ENCODE data around the gene ACSL4.
"Not testable (repeated sequence)": the region's sequence is repeated elsewhere in the genome, so short reads cannot be mapped to it uniquely, and the experiment has no call there.

ACSL4 gene

DNA sequence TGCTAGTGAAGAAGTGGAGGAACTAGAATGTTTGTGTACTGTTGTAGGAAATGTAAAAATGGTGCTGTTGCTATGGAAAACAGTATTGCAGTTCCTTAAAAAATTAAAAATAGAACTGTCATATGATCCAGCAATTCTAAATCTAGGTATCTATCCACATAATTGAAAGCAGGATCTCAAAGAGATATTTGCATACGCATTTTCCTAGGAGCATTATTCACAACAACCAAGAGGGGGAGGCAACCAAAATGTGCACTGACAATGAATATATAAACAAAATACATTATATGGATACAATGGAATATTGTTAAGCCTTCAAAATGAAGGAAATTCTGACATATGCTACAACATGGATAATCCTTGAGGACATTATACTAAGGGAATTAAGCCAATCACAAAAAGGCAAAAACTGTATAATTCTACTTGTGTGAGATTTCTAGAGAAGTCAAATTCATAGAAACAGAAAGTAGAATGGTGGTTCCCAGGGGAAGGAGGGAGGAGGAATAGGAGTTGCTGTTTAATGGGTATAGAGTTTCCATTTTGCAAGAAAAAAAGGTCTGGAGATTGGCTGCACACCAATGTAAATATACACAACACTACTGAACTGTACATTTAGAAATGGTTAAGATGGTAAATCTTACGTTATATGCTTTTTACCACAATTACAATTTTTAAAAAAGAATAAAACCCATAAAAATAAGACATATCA is 72.5 kb downstream of the ACSL4 start:
- DNase-seq: no peak

DNA sequence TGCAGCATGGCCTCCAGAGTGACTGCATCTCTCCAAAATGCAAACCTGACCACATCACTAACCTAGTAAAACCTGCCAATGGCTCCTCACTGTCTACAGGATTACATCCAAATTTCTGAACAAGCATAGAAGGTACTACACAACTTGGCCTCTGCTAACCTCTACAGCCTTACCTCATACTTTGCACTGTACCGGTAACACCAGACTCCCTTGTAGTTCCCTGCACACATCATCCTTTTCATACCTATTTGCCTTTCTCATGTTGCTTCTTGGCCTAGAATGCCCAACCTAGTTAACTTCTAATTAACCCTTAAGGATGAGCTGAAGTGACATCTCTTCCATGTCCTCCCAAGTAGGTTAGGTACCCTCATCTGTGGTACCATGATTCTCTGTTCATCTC is 74.7 kb downstream of the ACSL4 start:
- no peak for DNase-seq

GRCh38 chrX:109657364-109657763 is 75.7 kb downstream of the ACSL4 start:
- not testable (repeated sequence) for DNase-seq

- DNase-seq: no peak
These were observed 76.3 kb downstream of the ACSL4 start for GRCh38 chrX:109656774-109657173.

DNA sequence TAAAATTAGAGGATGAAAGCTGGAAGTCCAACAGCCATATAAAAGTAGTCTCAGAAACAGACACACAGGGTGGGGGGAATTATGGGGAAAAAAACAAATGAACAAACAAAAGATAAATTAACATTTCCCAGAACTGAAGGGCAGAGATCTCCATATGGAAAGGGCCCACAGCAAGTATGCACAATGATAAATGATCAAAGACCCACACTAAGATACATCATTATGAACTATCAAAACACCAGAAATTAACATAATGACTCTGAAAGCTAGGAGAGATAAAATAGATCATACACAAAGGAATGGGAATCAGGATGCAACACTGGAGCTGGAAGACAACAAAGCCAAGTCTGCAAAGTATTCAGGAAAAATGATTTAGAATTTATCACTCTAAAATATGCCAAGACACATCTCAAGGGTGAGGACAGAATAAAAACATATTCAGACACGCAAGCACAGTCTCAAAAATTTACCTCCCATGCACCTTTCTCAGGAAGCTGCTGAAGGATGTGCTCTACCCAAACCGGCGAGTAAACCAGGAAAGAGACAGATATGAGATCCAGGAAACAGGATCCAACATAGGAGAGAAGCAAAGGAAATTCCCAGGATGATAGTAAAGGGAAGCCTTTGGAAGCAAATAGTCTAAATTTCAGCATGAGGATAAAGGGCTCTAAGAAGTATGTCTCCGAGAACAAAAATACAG is 77.4 kb downstream of the ACSL4 start:
- no peak for DNase-seq

DNA sequence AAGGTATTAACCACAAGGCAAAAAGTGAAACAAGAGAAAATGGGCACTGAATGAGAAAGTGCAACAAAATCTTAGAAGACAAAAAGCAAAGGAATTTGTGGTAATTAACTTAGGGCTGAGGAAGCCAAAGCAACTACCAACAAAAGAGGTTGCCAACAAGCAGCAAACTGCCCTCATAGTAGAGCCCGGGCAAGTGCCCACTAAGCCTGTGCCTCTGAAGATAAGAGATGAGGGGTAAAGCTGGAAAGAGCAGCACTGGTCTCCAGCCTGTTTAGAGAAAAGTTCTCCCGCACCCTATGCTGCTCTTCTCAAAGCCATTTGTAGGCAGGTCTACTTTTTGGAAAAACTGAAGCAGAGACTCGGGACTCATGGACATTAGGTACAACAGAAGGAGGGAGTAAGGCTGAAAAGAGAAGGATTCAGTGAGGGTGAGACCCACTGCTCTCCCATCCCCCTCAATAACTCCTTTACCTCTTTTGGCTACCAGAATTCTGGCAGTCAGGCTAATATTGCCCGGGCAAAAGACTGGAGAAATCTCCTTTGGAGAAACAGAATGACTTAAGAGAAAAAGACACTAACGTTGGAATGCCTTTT is 78.4 kb downstream of the ACSL4 start:
- DNase-seq: no peak

DNA sequence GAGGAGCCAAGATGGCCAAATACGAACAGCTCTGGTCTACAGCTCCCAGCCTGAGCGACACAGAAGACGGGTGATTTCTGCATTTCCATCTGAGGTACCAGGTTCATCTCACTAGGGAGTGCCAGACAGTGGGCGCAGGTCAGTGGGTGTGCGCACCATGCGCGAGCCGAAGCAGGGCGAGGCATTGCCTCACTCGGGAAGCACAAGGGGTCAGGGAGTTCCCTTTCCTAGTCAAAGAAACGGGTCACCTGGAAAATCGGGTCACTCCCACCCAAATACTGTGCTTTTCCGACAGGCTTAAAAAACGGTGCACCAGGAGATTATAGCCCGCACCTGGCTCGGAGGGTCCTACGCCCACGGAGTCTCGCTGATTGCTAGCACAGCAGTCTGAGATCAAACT is 88.4 kb downstream of the ACSL4 start:
- not testable (repeated sequence) for DNase-seq

DNA sequence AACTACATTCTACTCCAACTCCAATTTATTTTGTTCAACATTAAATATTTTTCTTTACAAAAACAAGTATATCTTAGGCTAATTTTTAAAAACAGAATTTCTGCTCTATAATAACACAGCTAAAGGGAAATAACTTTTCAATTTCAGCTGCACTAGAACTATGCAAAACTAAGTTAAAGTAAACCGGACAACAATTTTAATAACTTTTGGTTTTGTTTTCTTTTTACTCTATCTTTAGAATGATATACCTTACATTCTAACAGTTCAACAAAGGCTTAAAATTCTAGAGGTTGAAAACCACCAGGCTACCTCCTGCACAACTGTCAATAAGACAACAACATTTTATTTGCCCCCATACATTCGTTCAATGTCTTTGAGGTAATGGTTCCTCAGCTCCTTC is 89.4 kb downstream of the ACSL4 start:
- DNase-seq: no peak

DNA sequence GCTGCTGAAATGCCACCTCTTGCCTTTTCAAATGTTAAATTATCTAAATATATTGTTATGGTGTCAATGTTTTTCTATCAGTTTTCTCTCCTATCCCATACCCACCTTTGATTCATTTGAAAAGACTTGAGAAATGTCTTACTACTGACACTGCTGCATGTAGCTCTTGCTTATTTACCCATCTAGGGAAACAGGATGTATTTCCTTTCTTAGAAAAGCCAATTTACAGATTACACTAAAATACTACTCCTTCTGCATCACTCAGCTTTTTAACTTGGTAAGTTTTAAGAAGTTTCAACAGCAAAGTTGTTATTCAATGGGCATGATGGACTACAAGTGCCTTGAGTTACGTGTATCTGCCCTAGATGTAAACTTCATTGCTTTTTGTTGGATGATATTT is 94.9 kb downstream of the ACSL4 start:
- no peak for DNase-seq

GRCh38 chrX:109637477-109637876 is 95.6 kb downstream of the ACSL4 start:
- not testable (repeated sequence) for DNase-seq

DNA sequence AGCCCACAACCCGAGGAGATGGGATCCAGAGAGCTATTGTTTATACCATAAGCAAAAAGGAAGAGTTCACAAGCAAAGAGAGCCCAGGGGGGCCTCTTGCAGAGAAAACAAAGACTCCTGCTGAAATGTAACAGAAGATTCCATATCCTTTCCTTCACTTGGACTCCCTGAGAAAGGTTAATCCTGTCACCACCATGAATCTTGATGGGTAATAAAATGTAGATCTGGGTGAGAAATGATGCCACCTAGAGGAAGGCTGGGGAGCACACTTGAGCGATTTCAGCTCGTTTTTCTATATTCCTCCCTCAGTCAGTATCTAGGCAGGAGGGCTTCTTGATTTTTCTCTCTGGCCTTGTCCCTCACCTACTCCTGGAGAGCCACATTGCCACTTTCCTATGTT is 97.9 kb downstream of the ACSL4 start:
- DNase-seq: no peak

- DNase-seq: no peak
These were observed 100.1 kb downstream of the ACSL4 start for GRCh38 chrX:109632906-109633504.

- DNase-seq: no peak
These were observed 103.7 kb downstream of the ACSL4 start for GRCh38 chrX:109629310-109629709.

- DNase-seq: no peak
These were observed 106.4 kb downstream of the ACSL4 start for GRCh38 chrX:109626637-109627036.

- no peak for DNase-seq
These were observed 108.1 kb downstream of the ACSL4 start, which contains the start of gene KCNE5 for GRCh38 chrX:109624641-109625616. Gene KCNE5 (minus strand): TSS chrX:109625172. CDS start chrX:109625020, 152 bp downstream.

DNA sequence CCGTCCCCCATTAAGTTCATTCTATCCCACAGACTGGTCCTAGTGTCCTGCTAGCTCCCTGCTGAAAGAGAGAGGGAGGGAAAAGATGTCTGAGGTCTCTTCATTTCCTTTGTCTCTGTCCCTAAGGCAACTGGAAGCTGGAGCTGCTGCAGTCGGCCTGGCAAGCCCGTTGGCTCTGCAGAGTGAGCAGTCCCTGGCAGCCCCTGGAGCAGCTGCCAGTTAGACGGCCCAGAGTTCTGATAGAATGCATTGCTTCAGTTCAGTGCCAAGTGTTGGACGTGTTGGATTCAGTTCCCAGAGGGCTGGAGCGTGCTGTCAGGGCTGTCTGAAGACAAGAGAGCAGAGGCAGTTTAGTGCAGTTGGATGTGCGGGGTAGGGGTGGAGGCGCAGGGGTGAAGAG is 109.1 kb downstream of the ACSL4 start:
- no peak for DNase-seq

- DNase-seq: no peak
These were observed 110.8 kb downstream of the ACSL4 start for GRCh38 chrX:109622270-109622669.

DNA sequence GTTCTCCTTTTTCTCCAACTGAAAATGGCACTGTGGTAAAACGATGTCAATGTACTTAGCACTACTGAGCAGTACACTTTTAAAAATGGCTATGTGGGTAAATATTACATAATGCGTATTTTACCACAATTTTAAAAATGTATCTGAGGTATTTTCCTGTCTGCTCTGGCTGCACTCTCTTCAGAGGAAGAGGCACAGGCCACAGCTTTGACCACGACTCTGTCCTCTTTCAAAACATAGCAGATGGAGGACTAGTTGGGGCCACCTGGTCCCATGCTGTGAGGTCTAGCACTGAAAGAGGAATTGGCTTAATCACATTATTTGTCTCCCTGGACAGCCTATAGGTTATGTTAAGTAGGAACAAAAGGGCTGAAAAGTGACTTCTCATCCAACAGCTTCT is 113.3 kb downstream of the ACSL4 start:
- DNase-seq: no peak

DNA sequence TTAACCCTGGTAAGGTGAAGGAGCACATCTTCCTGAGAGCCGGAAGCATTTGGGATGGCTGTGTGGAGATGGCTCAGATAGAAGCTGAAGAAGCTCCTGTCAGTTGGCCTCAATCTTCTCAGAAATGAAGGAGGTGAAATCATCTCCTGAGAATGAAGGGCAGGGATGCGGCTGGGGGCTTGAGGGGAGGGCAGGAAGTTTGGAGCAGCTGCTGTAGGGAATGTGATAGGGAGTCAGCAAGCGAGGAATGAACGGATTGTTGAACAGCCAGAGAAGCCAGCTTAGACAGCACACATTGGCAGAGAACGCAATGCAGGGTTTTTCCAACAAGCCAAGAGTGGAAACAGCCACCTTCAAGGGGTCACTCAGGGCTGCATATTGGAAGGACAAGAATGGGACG is 118.1 kb downstream of the ACSL4 start:
- no peak for DNase-seq

DNA sequence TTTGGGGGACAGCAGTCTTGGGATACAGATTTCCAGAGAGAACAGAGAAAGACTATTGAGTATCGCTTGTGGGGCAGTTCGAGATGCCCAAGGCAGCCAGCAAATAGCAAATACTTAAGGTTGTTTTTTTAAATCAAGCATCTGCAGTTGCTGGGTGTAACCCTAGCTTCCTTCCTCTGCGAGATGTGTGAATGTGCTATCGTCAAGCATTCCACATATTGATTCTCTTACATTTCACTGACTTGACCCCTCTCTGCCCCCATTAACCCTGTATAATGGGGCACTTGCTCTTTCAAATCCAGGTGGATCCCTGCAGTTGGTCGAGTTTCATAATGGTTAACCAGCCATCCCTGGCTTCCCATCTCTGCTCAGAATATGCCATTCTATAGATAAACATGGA is 131.6 kb downstream of the ACSL4 start:
- DNase-seq: no peak

- DNase-seq: no peak
These were observed 132.8 kb downstream of the ACSL4 start for GRCh38 chrX:109600237-109600651.

DNA sequence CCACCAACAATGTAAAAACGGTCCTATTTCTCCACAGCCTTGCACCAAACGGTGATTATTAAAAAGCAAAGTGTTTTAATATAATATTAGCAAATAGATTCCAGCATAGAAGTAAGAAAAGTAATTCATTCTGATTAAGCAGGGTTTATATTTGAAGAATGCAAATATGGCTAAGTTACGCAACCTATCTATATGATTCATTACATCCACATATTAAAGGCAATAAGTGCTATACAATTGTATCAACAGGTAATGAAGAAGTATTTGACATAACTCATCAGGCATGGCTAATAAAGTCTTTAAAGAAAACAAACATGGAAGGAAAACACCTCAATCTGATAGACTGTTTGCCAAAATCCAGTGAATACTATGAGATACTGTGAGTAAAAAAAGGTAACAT is 137.0 kb downstream of the ACSL4 start:
- no peak for DNase-seq

Data from stimulated activated CD4-positive, alpha-beta T cell treated with anti-CD3 and anti-CD28 coated beads, Interleukin-4, amount 100 ng/mL, for 4 hours (primary cell).